Skeletal muscle tissue (tissue), 4 donors: ENCODE results near the gene RBM24. TPM values are rescaled to one million over a fixed set of nuclear protein-coding genes. Genes with fewer than 3 reads are reported as not detected.

ENCODE experiments used
- H3K27ac ChIP-seq: one replicate; pipeline ENCODE4 v1.7.0; 2013; ENCODE audit warnings: mild to moderate bottlenecking, low read depth, low read length, inconsistent platforms
- H3K27me3 ChIP-seq, 3 donors: one replicate each; pipeline ENCODE4 v1.7.0; 2013; ENCODE audit warnings: low read length in 3 of 3; ENCODE audit not compliant: control insufficient read depth in 3 of 3, insufficient read depth in 3 of 3
- H3K36me3 ChIP-seq, 3 donors: one replicate each; pipeline ENCODE4 v1.7.0; 2013; ENCODE audit warnings: low read length in 3 of 3; ENCODE audit not compliant: control insufficient read depth in 3 of 3, insufficient read depth in 3 of 3
- H3K4me1 ChIP-seq, 3 donors: one replicate each; pipeline ENCODE4 v1.7.0; 2013; ENCODE audit warnings: low read length in 3 of 3, mild to moderate bottlenecking in 3 of 3; ENCODE audit not compliant: control insufficient read depth in 3 of 3, insufficient read depth in 3 of 3
- H3K4me3 ChIP-seq, 3 donors: one replicate each; pipeline ENCODE4 v1.7.0; 2013; ENCODE audit warnings: low read length in 3 of 3
- H3K9ac ChIP-seq, 3 donors: one replicate each; pipeline ENCODE4 v1.7.0; 2013; ENCODE audit warnings: low read length in 3 of 3, mild to moderate bottlenecking in 3 of 3, moderate library complexity in 2 of 3, low read depth in 1 of 3
- H3K9me3 ChIP-seq, 3 donors: one replicate each; pipeline ENCODE4 v1.7.0; 2013; ENCODE audit warnings: low read length in 3 of 3; ENCODE audit not compliant: control insufficient read depth in 3 of 3
- total RNA-seq: library from RNA; depleted of rRNA; stranded (reverse); fragments of >200 nt; gene quantifications from one replicate; pipeline ENCODE4 v1.2.3, GENCODE V29; 2014
- donor health status: Osteomylitis.

The RBM24 gene
- total RNA-seq = 116 TPM

DNA sequence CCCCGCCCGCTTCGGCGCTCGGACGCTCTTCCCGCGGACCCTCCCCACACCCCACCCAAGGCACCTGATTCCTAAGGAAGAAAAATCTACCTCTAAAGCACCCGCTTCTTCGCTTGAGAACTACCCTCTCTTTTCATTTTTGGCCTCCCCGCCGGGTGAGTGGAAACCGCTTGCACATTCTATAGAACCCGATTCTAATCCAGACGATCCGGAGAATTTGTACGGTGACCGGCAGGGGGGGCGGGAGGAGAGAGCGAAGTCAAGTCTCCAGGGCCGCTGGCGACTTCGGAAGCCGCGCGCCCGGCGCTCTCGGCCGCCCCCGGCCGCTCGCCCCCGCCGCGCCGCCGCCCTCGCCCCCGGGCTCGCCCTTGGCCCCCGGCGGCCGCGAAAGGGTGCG, at the start of gene RBM24:
RBM24 (plus strand) TSS at position 262 of the 397 bp plus-strand sequence. CDS start 221 bp downstream, outside the sequence.
- H3K4me1 ChIP-seq = peaks cover 0 to 14% (median 10%) of the 10 kb centered on the region in 3 donors
- H3K9me3 ChIP-seq = no peaks in the 10 kb centered on the region
- H3K27ac ChIP-seq = peak within 1 kb of the TSS; percentile 99
- H3K27me3 ChIP-seq = no peaks in the 10 kb centered on the region
- H3K36me3 ChIP-seq = peaks cover 19 to 28% (median 28%) of the 10 kb centered on the region in 3 donors
- H3K4me3 ChIP-seq = peak within 1 kb of the TSS; percentile 73 to 95 (median 92)
- peak within 1 kb of the TSS; percentile 77 to 98 (median 97) for H3K9ac ChIP-seq

GRCh38 chr6:17233531-17233930, 47.6 kb upstream of the RBM24 start:
- Histone ChIP-seq H3K9ac (no peak overlapping the region), H3K27ac (no peak overlapping the region), H3K9me3 (no peaks in the 10 kb centered on the region), H3K4me3 (no peak overlapping the region), H3K4me1 (no peaks in the 10 kb centered on the region), H3K36me3 (no peaks in the 10 kb centered on the region), H3K27me3 (no peaks in the 10 kb centered on the region)

DNA sequence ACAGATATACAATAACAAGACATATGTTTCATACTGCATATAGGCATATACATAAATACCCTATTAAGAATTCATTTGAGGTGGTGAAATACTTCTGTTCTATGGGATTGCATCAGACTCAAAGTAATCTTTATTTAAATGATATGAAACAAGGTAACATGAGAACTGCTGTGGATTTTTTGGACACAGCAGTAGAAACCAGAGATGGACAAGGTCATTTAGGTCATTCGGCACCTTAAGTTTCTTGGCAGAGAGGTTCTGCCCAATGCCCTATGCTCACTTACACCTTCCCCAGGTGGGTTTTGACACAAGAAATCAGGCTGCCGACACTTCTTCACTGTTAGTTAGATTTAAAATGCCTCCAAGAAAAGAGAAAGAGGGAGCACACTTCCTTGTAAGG, 43.9 kb upstream of the RBM24 start:
- Histone ChIP-seq H3K9ac (no peak overlapping the region), H3K27me3 (no peaks in the 10 kb centered on the region), H3K36me3 (no peaks in the 10 kb centered on the region), H3K4me1 (no peaks in the 10 kb centered on the region), H3K4me3 (no peak overlapping the region), H3K27ac (no peak overlapping the region), H3K9me3 (no peaks in the 10 kb centered on the region)

DNA sequence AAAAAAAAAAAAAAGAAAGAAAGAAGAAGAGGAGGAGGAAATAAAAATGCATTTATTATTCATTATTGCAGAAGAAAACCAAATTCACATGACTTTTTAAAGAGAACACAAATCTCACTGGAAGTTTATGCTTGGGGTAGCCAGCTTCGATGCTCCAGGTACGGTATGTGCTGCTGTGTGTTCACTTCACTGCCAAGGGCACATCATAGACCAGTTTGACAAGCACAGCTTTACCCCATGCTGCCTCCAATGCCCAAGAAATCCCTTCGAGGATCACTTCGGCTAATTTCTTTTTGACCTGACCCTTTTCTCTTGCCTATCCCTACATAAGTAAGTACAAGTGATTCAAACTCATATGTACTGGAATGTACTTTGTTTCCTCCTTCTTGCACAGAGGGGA, 41.9 kb upstream of the RBM24 start:
- H3K27me3 ChIP-seq = no peaks in the 10 kb centered on the region

GRCh38 chr6:17240803-17241500, 40.2 kb upstream of the RBM24 start:
- H3K4me1 ChIP-seq = no peaks in the 10 kb centered on the region
- no peak overlapping the region for H3K27ac ChIP-seq
- no peak overlapping the region for H3K4me3 ChIP-seq
- no peak overlapping the region for H3K9ac ChIP-seq
- H3K27me3 ChIP-seq = no peaks in the 10 kb centered on the region
- no peaks in the 10 kb centered on the region for H3K36me3 ChIP-seq
- no peaks in the 10 kb centered on the region for H3K9me3 ChIP-seq

More for the DNA sequence above, 41.9 kb upstream of the RBM24 start:
- H3K4me3 ChIP-seq = no peak overlapping the region
- no peaks in the 10 kb centered on the region for H3K9me3 ChIP-seq
- no peaks in the 10 kb centered on the region for H3K4me1 ChIP-seq
- H3K9ac ChIP-seq = no peak overlapping the region
- H3K36me3 ChIP-seq = no peaks in the 10 kb centered on the region
- no peak overlapping the region for H3K27ac ChIP-seq

DNA sequence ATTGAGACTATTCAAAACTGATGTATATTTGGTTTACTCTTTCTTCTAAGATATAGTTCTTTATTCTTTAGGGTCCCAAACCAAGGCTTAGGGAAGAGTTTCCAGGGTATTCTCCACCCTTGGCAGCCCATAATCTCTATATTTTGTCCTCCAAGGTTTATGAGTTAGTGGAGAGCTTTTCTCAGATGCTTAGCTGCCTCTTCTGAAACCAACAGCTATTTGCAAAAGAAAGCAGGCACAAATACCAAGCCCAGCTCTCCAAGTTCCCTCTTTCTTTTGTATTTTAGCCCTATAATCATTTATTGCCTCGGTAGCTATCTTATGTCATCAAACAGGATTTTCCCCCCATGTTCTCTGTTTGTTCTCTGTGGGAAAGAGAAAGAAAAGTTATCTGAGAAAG, 39.1 kb upstream of the RBM24 start:
- Histone ChIP-seq H3K4me1 (no peaks in the 10 kb centered on the region), H3K27me3 (no peaks in the 10 kb centered on the region), H3K9ac (no peak overlapping the region), H3K9me3 (no peaks in the 10 kb centered on the region), H3K36me3 (no peaks in the 10 kb centered on the region), H3K4me3 (no peak overlapping the region), H3K27ac (no peak overlapping the region)

DNA sequence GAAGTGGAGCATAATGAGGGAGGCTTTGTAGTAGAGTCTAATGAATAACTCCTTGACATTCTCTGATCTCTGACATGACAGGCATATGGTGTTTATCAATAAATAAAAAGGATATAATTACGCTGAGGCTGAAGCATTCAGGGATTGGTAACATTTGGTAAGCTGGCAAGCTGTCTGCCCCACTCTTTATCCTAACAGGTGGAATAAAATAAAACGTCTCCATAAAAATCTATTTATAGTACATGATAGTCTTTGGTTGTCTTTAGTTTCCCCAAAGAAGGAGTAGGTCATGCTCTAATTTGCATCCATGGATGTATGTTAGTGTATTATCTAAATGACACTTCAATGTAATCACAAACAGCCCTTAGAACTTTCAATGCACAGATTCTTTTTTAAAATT, 30.9 kb upstream of the RBM24 start:
- Histone ChIP-seq H3K36me3 (no peaks in the 10 kb centered on the region), H3K27ac (no peak overlapping the region), H3K4me1 (peaks cover 0 to 2% (median 0%) of the 10 kb centered on the region in 3 donors), H3K4me3 (no peak overlapping the region), H3K9me3 (no peaks in the 10 kb centered on the region), H3K9ac (peak overlapping the region in 1 of 3 donors; percentile 60), H3K27me3 (no peaks in the 10 kb centered on the region)

DNA sequence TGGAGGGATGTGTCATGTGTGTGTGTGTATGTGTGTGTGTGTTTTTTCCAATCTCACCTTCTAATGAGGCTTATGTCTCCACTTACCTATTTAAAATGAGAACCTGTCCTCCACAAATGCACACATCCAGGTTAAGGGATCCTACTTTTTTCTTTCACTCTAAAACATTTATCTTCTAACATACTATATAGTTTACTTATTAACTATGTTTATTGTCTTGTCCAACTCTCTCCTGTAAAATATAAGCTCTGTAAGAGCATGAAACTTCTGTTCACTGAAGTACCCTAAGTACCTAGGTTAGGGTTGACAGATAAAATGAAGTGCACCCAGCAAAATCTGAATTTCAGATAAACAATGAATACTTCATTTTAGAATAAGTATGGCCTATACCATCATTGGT, 29.2 kb upstream of the RBM24 start:
- no peak overlapping the region for H3K27ac ChIP-seq
- no peak overlapping the region for H3K4me3 ChIP-seq
- no peak overlapping the region for H3K9ac ChIP-seq
- H3K4me1 ChIP-seq = peaks cover 0 to 2% (median 0%) of the 10 kb centered on the region in 3 donors
- H3K9me3 ChIP-seq = no peaks in the 10 kb centered on the region
- no peaks in the 10 kb centered on the region for H3K27me3 ChIP-seq
- no peaks in the 10 kb centered on the region for H3K36me3 ChIP-seq

DNA sequence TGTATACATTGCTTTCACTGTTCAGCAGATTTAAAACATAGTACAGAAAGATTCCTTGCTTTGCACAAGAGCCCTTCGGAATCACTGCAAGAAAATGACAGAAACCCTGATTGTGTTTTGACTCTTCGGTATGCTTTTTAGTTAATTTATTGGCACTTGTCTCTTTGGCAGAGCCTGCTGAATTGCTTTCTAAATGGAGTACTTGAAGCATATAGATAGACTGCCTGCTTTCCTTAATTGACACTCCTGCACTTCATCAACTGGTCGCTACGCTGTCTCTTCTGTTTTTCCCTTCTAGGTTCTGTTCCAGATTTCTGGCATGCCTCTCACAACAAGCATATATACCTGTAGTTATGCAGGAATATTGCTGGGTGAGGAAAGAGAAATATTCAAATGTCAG, 22.4 kb upstream of the RBM24 start:
- Histone ChIP-seq H3K9me3 (no peaks in the 10 kb centered on the region), H3K27me3 (no peaks in the 10 kb centered on the region), H3K9ac (peak overlapping the region in 2 of 3 donors; percentile 35), H3K36me3 (no peaks in the 10 kb centered on the region), H3K4me3 (no peak overlapping the region), H3K4me1 (peaks cover 0 to 9% (median 5%) of the 10 kb centered on the region in 3 donors), H3K27ac (no peak overlapping the region)

DNA sequence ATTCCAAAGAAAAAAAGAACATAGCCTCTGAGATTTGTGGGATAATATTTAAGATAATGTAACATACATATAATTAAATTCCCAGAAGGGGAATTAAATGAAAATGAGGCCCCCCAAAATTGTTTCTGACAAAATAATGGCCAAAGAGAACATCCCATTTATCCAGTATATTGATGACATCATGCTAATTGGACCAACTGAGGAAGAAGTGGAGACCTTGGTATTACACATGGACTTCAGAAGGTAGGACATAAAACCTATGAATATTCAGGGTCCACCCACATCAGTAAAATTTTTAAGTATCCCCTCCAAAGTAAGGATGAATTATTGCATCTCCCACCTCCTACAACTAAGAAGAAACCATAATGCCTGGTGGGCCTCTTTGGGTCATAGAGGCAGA, 15.6 kb upstream of the RBM24 start:
- Histone ChIP-seq H3K36me3 (no peaks in the 10 kb centered on the region), H3K9ac (no peak overlapping the region), H3K4me1 (peaks cover 11 to 19% (median 13%) of the 10 kb centered on the region in 3 donors), H3K27ac (no peak overlapping the region), H3K9me3 (no peaks in the 10 kb centered on the region), H3K4me3 (no peak overlapping the region), H3K27me3 (no peaks in the 10 kb centered on the region)
